GM12864 (cell line): ENCODE results near the gene SH3BGRL3.
"Not testable (repeated sequence)": the region's sequence is repeated elsewhere in the genome, so short reads cannot be mapped to it uniquely, and the experiment has no call there.

Source experiments
- DNase-seq: peaks from one replicate; pipeline ENCODE4 v3.0.0-alpha.2; 2011; ENCODE audit warnings: low read depth
- H3K4me3 ChIP-seq: 2 replicates; pipeline ENCODE4 v1.5.1; 2011; ENCODE audit warnings: mild to moderate bottlenecking, low read depth, low read length, control low read depth
- TF ChIP-seq, protein P1 (sequence below): IDR thresholded peaks from 2 replicates; pipeline ENCODE4 v1.5.1; 2011; ENCODE audit warnings: low read depth, mild to moderate bottlenecking, moderate library complexity, low read length, control low read depth, inconsistent platforms; ENCODE audit errors: missing control alignments

SH3BGRL3 gene

DNA sequence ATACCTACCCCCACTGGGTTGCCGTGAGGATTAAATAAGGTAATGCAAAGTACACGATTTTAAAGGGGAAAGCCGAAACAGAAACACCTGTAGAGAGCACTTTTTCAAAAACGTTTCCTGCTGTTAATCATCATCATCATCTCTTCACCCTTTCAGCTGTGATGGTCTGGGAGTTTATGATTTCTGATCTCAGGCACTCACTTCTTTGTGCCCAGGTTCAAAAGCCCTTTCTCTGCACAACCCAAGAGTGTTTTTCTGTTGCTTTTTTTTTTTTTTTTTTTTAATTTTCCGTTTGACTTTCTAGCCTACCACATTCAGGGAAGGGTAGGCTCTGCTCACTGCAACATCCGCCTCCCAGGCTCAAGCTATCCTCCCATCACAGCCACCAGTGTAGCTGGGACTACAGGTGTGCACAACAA is 27.5 kb downstream of the SH3BGRL3 start:
- TF ChIP-seq, protein P1, sequence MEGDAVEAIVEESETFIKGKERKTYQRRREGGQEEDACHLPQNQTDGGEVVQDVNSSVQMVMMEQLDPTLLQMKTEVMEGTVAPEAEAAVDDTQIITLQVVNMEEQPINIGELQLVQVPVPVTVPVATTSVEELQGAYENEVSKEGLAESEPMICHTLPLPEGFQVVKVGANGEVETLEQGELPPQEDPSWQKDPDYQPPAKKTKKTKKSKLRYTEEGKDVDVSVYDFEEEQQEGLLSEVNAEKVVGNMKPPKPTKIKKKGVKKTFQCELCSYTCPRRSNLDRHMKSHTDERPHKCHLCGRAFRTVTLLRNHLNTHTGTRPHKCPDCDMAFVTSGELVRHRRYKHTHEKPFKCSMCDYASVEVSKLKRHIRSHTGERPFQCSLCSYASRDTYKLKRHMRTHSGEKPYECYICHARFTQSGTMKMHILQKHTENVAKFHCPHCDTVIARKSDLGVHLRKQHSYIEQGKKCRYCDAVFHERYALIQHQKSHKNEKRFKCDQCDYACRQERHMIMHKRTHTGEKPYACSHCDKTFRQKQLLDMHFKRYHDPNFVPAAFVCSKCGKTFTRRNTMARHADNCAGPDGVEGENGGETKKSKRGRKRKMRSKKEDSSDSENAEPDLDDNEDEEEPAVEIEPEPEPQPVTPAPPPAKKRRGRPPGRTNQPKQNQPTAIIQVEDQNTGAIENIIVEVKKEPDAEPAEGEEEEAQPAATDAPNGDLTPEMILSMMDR: no peak
- DNase-seq: no peak
- H3K4me3 ChIP-seq: peak overlapping the region; percentile 66

DNA sequence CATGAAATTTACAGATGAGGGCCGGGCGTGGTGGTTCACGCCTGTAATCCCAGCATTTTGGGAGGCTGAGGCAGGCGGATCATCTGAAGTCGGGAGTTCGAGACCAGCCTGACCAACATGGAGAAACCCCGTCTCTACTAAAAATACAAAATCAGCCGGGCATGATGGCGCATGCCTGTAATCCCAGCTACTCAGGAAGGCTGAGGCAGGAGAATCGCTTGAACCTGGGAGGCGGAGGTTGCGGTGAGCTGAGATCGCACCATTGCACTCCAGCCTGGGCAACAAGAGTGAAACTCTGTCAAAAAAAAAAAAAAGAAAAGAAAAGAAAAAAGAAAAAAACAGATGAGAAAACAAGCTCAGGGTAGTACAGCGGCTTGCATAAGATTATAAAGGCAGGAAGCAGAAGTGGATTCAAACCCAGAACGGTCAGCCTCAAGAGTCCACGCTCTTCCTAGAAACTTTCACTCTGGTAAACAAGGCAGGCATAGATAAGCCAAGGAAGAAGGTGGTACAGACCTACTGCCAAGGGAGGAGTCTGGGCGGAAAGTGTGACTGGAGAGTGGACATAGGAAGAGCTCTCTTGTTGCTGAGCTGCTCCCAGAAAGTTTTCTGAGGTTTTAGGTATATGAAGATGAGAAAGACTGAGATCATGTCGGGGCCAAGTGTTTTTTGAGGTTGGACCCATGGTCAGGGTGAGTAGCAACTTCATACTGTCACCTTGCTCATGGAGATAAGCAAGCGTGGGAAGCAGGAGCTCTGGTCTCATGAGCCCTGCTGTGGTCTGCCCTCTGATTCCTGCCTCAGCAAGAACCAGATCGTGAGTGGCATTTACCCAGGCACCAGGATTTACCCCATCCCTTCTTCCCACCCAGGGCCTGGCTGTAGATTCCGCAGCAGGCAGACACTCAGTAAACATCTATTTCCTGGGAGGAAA is 28.3 kb downstream of the SH3BGRL3 start:
- H3K4me3 ChIP-seq, DNase-seq: not testable (repeated sequence)

DNA sequence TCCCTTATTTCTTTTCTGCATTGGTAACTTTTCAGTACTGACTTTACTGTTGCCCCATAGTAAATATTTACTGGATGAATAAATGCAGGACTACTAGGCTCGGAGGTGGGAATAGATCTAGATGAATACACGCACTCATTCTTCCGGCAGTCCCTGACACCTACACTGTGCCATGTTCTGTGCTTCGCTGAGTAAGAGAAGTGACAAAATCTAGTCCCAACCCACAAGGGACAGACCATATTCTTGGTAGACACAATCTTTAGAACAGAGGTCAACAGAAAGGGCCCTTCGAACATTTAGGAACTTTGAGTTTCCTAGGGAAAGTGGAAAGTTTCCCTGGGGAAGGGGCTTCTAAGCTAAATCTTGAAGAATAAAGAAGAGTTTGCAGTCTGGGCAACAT is 34.6 kb downstream of the SH3BGRL3 start:
- TF ChIP-seq, protein P1: no peak
- DNase-seq: no peak
- H3K4me3 ChIP-seq: no peak overlapping the region

DNA sequence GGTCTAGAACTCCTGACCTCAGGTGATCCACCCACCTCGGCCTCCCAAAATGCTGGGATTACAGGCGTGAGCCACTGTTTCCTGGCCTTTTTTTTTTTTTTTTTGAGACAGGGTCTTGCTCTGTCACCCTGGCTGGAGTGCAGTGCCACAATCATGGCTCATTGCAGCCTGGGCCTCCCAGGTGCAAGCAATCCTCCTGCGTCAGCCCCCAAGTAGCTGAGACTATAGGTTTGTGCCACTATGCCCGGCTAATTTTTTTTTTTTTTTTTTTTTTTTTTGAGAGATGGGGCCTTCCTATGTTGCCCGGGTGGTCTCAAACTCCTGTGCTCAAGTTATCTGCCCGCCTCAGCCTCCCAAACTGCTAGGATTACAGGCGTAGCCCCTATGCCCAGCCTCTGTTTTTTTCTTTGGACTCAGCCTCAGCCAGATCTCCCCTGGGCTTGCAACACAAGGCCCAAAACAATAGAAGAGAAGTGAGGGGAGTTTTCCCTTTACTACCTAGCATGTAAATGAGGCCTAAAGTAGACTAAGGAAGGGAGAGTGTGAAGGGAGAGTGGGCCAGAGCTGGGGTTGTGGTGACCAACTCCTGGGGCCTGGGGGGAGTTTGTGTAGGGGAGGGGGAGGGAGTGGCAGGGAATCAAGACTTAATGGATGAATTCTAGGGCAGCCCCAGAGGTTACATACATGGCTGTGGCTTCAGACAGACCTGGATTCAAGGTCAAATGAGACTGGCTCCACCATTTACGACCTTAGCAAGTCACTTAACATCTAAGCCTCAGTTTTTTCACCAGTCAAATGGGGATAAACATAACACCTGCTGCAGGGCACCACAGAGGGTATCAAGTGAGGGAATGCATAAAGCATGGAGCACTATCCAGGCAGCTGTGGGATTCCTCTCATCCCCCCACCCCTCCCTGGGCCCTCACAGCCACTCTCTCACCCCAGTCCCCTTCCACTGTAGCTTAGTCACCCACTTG is 36.3 kb downstream of the SH3BGRL3 start:
- DNase-seq: no peak
- no peak overlapping the region; the same call in 1 of the 2 replicates for H3K4me3 ChIP-seq
- TF ChIP-seq, protein P1: no peak

DNA sequence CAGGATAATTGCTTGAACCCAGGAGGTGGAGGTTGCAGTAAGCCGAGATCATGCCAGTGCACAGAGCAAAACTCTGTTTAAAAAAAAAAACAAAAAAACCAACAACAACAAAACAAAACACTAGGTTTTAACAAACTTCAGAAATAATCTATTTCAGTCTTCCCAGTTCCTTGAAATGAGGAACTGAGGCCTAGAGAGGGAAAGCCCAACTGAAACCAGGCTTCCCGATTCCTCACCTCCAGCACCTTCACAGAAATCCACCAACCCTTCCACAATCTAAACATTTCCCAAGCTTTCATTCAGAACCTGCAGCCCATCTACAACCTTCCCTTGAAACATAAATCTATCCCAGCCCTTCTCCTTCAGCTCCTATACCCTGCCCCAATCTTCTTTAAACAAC is 37.3 kb downstream of the SH3BGRL3 start:
- no peak for DNase-seq
- TF ChIP-seq, protein P1: no peak
- peak overlapping the region; percentile 60; the same call in 1 of the 2 replicates for H3K4me3 ChIP-seq

DNA sequence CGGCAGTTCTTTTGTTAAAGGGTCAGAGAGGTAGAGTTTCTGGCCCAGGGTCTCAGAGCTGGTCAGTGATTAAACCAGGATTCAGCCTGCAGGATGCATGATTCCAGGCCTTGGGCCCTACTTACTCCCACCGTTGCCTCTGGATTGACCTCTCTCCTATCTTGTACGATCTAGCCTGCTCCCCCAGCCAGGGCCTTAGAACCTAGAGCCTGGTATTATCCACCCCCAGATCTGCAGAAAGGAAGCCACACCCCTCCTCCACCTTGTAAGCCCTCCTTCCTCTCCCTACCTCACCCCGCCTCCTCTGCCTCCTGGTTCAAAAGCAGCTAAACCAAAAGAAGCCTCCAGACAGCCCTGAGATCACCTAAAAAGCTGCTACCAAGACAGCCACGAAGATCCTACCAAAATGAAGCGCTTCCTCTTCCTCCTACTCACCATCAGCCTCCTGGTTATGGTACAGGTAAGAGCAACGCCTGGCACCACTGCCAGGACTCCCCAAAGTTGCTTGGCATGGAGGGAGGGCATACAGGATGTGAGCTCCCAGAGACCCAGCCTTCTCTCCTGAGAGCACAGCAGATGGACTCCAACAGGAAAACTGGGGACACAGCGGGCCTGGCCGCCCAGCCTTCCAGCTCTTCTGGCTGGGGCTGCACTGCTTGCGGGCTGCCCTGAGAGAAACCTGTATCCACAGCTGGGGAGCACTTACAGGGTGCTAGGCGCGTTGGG is 37.9 kb downstream of the SH3BGRL3 start, which contains the start of gene CD52:
Gene CD52, plus strand, starts transcription at position 347 of the 726 bp plus-strand sequence. Its CDS starts 60 bp downstream, at position 407.
- TF ChIP-seq, protein P1: no peak
- DNase-seq: peak; percentile 87
- peak within 1 kb of the TSS; percentile 60 for H3K4me3 ChIP-seq
